HepG2 (cell line): ENCODE measurements around the gene MYBL2. TPM values are rescaled to one million over a fixed set of nuclear protein-coding genes. Genes with fewer than 3 reads are reported as not detected.

ENCODE experiments used
- ATF7 ChIP-seq, 2 experiments: fragments of 450-650 bp in 1 of 2; sonication (generic) in 1 of 2; formaldehyde crosslinking in 1 of 2; IDR thresholded peaks; 2 replicates each; pipeline versions ENCODE4 v1.4.0 to v1.6.1; 2016 to 2020; ENCODE audit warnings: antibody characterized with exemption in 1 of 2, mild to moderate bottlenecking in 1 of 2, missing genetic modification reagents in 1 of 2
- MAFF ChIP-seq: IDR thresholded peaks from 2 replicates; pipeline ENCODE4 v1.6.1; 2011; ENCODE audit warnings: low read depth, low read length, improper control_type of control experiment
- MAFG ChIP-seq: sonication (generic); formaldehyde crosslinking; IDR thresholded peaks from 2 replicates; pipeline ENCODE4 v1.5.1; 2020; ENCODE audit warnings: mild to moderate bottlenecking, missing genetic modification reagents
- MAFK ChIP-seq, 2 experiments: IDR thresholded peaks in 1 of 2; conservative IDR thresholded peaks in 1 of 2; 2 replicates each; pipeline ENCODE4 v1.6.1; 2011; ENCODE audit warnings: improper control_type of control experiment in 2 of 2, low read length in 2 of 2
- NONO ChIP-seq, 2 experiments: fragments of 450-650 bp in 1 of 2; sonication (generic) in 1 of 2; formaldehyde crosslinking in 1 of 2; IDR thresholded peaks in 1 of 2; conservative IDR thresholded peaks in 1 of 2; 2 replicates each; pipeline versions ENCODE4 v1.6.1 to v1.8.0; 2017 to 2022; ENCODE audit warnings: mild to moderate bottlenecking in 1 of 2, missing genetic modification reagents in 1 of 2, moderate library complexity in 1 of 2
- ZNF281 ChIP-seq: sonication (generic); formaldehyde crosslinking; IDR thresholded peaks from 2 replicates; pipeline ENCODE4 v1.4.0; 2020; ENCODE audit warnings: missing genetic modification reagents, borderline replicate concordance
- polyA plus RNA-seq, 8 experiments: library from polyadenylated mRNA; depleted of rRNA in 3 of 8; stranded (reverse) in 7 of 8; unstranded in 1 of 8; fragments of >200 nt; fragmentation: Illumina TruSeq in 4 of 8; extraction: Trizol in 4 of 8; gene quantifications; 2 replicates each; pipeline versions ENCODE4 v1.2.1 to v1.2.3, GENCODE V29; 2011 to 2016; ENCODE audit warnings: low read depth in 4 of 8, missing spikeins in 1 of 8, mixed read lengths in 1 of 8; ENCODE audit not compliant: insufficient read depth in 1 of 8
- total RNA-seq, 5 experiments: library from RNA; depleted of rRNA; stranded (reverse); fragments of >200 nt; fragmentation: Illumina TruSeq; extraction: Trizol; gene quantifications; 2 replicates each; pipeline ENCODE4 v1.2.3, GENCODE V29; 2016; ENCODE audit warnings: low read depth in 1 of 5
- TF ChIP-seq, protein P1 (sequence below): sonication (generic); formaldehyde crosslinking; IDR thresholded peaks from 2 replicates; pipeline ENCODE4 v1.5.0; 2020; ENCODE audit warnings: mild to moderate bottlenecking, missing genetic modification reagents
- TF ChIP-seq, protein P2 (sequence below): sonication (generic); formaldehyde crosslinking; IDR thresholded peaks from 2 replicates; pipeline ENCODE4 v1.4.0; 2020; ENCODE audit warnings: missing genetic modification reagents

Gene MYBL2
- total and polyA plus RNA-seq, 2 of the 13 experiments (the other 11 are each of a cell fraction or from before 2014, with no cell fraction given) = 11.9 to 66.2 TPM

- TF ChIP-seq ATF7 (IDR thresholded peaks at IDR 0.05) (peak; percentile 94), ATF7 (CRISPR knock-in tag; IDR thresholded peaks at IDR 0.05) (no peak), MAFF (peak; percentile 100), ZNF281 (CRISPR knock-in tag) (no peak), MAFG (0 out of 2 replicates have a peak, but pooled peaks have one; percentile 64), MAFK (conservative IDR thresholded peaks at IDR 0.05 in 1 of 2, IDR thresholded peaks at IDR 0.05 in 1 of 2; ENCODE audit: low read length in 2 of 2) (peak; percentile 100), NONO (IDR thresholded peaks at IDR 0.05) (no peak), NONO (CRISPR knock-in tag; conservative IDR thresholded peaks at IDR 0.05) (no peak)
- TF ChIP-seq, protein P1, sequence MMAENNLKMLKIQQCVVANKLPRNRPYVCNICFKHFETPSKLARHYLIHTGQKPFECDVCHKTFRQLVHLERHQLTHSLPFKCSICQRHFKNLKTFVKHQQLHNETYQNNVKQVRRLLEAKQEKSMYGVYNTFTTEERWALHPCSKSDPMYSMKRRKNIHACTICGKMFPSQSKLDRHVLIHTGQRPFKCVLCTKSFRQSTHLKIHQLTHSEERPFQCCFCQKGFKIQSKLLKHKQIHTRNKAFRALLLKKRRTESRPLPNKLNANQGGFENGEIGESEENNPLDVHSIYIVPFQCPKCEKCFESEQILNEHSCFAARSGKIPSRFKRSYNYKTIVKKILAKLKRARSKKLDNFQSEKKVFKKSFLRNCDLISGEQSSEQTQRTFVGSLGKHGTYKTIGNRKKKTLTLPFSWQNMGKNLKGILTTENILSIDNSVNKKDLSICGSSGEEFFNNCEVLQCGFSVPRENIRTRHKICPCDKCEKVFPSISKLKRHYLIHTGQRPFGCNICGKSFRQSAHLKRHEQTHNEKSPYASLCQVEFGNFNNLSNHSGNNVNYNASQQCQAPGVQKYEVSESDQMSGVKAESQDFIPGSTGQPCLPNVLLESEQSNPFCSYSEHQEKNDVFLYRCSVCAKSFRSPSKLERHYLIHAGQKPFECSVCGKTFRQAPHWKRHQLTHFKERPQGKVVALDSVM (CRISPR knock-in tag) = no peak
- TF ChIP-seq, protein P2, sequence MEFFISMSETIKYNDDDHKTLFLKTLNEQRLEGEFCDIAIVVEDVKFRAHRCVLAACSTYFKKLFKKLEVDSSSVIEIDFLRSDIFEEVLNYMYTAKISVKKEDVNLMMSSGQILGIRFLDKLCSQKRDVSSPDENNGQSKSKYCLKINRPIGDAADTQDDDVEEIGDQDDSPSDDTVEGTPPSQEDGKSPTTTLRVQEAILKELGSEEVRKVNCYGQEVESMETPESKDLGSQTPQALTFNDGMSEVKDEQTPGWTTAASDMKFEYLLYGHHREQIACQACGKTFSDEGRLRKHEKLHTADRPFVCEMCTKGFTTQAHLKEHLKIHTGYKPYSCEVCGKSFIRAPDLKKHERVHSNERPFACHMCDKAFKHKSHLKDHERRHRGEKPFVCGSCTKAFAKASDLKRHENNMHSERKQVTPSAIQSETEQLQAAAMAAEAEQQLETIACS (CRISPR knock-in tag) = no peak
These were observed 64.6 kb downstream of the MYBL2 start (continued) for GRCh38 chr20:43731469-43731868.
